ENCODE measurements around the gene M6PR.
"Not testable (repeated sequence)": the region's sequence is repeated elsewhere in the genome, so short reads cannot be mapped to it uniquely, and the experiment has no call there.

The M6PR gene

GRCh38 chr12:8912914-8913313 is 36.5 kb downstream of the M6PR start:
- no peak for DNase-seq (ENCODE audit: low read depth)

GRCh38 chr12:8911606-8912268 is 37.7 kb downstream of the M6PR start:
- DNase-seq (ENCODE audit: low read depth): no peak

GRCh38 chr12:8909752-8910151 is 39.7 kb downstream of the M6PR start:
- DNase-seq (ENCODE audit: low read depth): no peak

GRCh38 chr12:8907513-8907912 is 41.9 kb downstream of the M6PR start:
- DNase-seq (ENCODE audit: low read depth): no peak

GRCh38 chr12:8906266-8907180 is 42.9 kb downstream of the M6PR start:
- DNase-seq (ENCODE audit: low read depth): no peak

GRCh38 chr12:8905546-8905945 is 43.9 kb downstream of the M6PR start:
- peak; percentile 10 for DNase-seq (ENCODE audit: low read depth)

GRCh38 chr12:8904665-8905064 is 44.8 kb downstream of the M6PR start:
- no peak for DNase-seq (ENCODE audit: low read depth)

GRCh38 chr12:8903646-8904045 is 45.8 kb downstream of the M6PR start:
- DNase-seq (ENCODE audit: low read depth): no peak

- not testable (repeated sequence) for DNase-seq (ENCODE audit: low read depth)
These were observed 46.7 kb downstream of the M6PR start for GRCh38 chr12:8902703-8903102.

- no peak for DNase-seq (ENCODE audit: low read depth)
These were observed 49.6 kb downstream of the M6PR start for GRCh38 chr12:8899830-8900229.

GRCh38 chr12:8897081-8897480 is 52.4 kb downstream of the M6PR start:
- no peak for DNase-seq (ENCODE audit: low read depth)

- DNase-seq (ENCODE audit: low read depth): no peak
These were observed 54.5 kb downstream of the M6PR start for GRCh38 chr12:8894986-8895385.

- no peak for DNase-seq (ENCODE audit: low read depth)
These were observed 55.1 kb downstream of the M6PR start for GRCh38 chr12:8894378-8894777.

GRCh38 chr12:8891976-8892375 is 57.5 kb downstream of the M6PR start:
- no peak for DNase-seq (ENCODE audit: low read depth)

Measured in amniotic epithelial cell (primary cell).